Neural progenitor cell (in vitro differentiated cells): ENCODE measurements around the gene MYO1D. TPM values are rescaled to one million over a fixed set of nuclear protein-coding genes. Genes with fewer than 3 reads are reported as not detected.

Source experiments
- DNase-seq: peaks from one replicate; pipeline ENCODE4 v3.0.0-alpha.2; 2016; ENCODE audit warnings: low spot score
- H2AFZ ChIP-seq: fragments of 200-600 bp; sonication (generic); replicated peaks from 2 replicates; pipeline ENCODE4 v1.6.1; 2016; ENCODE audit warnings: antibody characterized with exemption
- H3F3A ChIP-seq: fragments of 200-600 bp; sonication (generic); 2 replicates; pipeline ENCODE4 v1.6.1; 2016; ENCODE audit warnings: antibody characterized with exemption, low read depth
- H3K27ac ChIP-seq: fragments of 200-600 bp; sonication (generic); 2 replicates; pipeline ENCODE4 v1.5.1; 2016; ENCODE audit warnings: mild to moderate bottlenecking
- H3K27me3 ChIP-seq: fragments of 200-600 bp; sonication (generic); 2 replicates; pipeline ENCODE4 v1.6.1; 2016; ENCODE audit warnings: mild to moderate bottlenecking, moderate library complexity
- H3K36me3 ChIP-seq: fragments of 200-600 bp; sonication (generic); 2 replicates; pipeline ENCODE4 v1.5.1; 2016
- H3K4me1 ChIP-seq: fragments of 200-600 bp; sonication (generic); 2 replicates; pipeline ENCODE4 v1.6.1; 2016; ENCODE audit warnings: mixed run types
- H3K4me2 ChIP-seq: fragments of 200-600 bp; sonication (generic); 2 replicates; pipeline ENCODE4 v1.6.1; 2016
- H3K4me3 ChIP-seq: fragments of 200-600 bp; sonication (generic); 2 replicates; pipeline ENCODE4 v1.5.1; 2016
- H3K79me2 ChIP-seq: fragments of 200-600 bp; sonication (generic); 2 replicates; pipeline ENCODE4 v1.6.1; 2016; ENCODE audit warnings: low read depth
- H3K9ac ChIP-seq: fragments of 200-600 bp; sonication (generic); 2 replicates; pipeline ENCODE4 v1.6.1; 2016
- H3K9me3 ChIP-seq: fragments of 200-600 bp; sonication (generic); 2 replicates; pipeline ENCODE4 v1.5.1; 2016; ENCODE audit warnings: low read depth
- H4K20me1 ChIP-seq: fragments of 200-600 bp; sonication (generic); 2 replicates; pipeline ENCODE4 v1.6.1; 2016; ENCODE audit warnings: low read depth
- H3K27ac Mint-ChIP-seq: 3 replicates; pipeline ENCODE4 v1.8.0; 2021; ENCODE audit warnings: mixed read lengths
- H3K27me3 Mint-ChIP-seq: 2 replicates; pipeline ENCODE4 v1.8.0; 2022; ENCODE audit warnings: low read depth, mild to moderate bottlenecking, inconsistent platforms, moderate library complexity, mixed read lengths; ENCODE audit not compliant: insufficient read depth
- H3K36me3 Mint-ChIP-seq: 3 replicates; pipeline ENCODE4 v1.8.0; 2021; ENCODE audit warnings: mixed read lengths
- H3K4me1 Mint-ChIP-seq: 3 replicates; pipeline ENCODE4 v1.8.0; 2021; ENCODE audit warnings: mixed read lengths
- H3K4me3 Mint-ChIP-seq: 3 replicates; pipeline ENCODE4 v1.8.0; 2021; ENCODE audit warnings: mild to moderate bottlenecking, moderate library complexity, mixed read lengths
- H3K9me3 Mint-ChIP-seq: 3 replicates; pipeline ENCODE4 v1.8.0; 2020; ENCODE audit warnings: mixed read lengths
- CTCF ChIP-seq: fragments of 200-600 bp; sonication (generic); IDR thresholded peaks from 2 replicates; pipeline ENCODE4 v1.5.1; 2017; ENCODE audit warnings: antibody characterized with exemption, mild to moderate bottlenecking
- EZH2 ChIP-seq: fragments of 200-600 bp; sonication (generic); IDR thresholded peaks from 2 replicates; pipeline ENCODE4 v1.6.1; 2017; ENCODE audit warnings: antibody characterized with exemption, mild to moderate bottlenecking, moderate library complexity
- EZH2phosphoT487 ChIP-seq: fragments of 200-600 bp; sonication (generic); IDR thresholded peaks from 2 replicates; pipeline ENCODE4 v1.6.1; 2017; ENCODE audit warnings: antibody characterized with exemption
- total RNA-seq: library from RNA; depleted of rRNA; stranded (reverse); fragments of >200 nt; gene quantifications from 2 replicates; pipeline ENCODE4 v1.2.3, GENCODE V29; 2015; ENCODE audit warnings: low replicate concordance

Gene MYO1D
- total RNA-seq, 1 donor from 2014 or later, result 6.2 TPM

- H3K4me1 ChIP-seq, result peaks cover 4% of the 10 kb centered on the region
- peaks cover 5% of the 10 kb centered on the region for H3K27me3 Mint-ChIP-seq
- H3K9me3 Mint-ChIP-seq, result no peaks in the 10 kb centered on the region
- no peaks in the 10 kb centered on the region for H3K9me3 ChIP-seq
- H3K27ac Mint-ChIP-seq, result no peak overlapping the region
- H3F3A ChIP-seq, result peaks cover 7% of the 10 kb centered on the region
- no peak overlapping the region for H3K4me2 ChIP-seq
- peaks cover 6% of the 10 kb centered on the region for H3K79me2 ChIP-seq
- H2AFZ ChIP-seq, result no peak overlapping the region
- peaks cover 9% of the 10 kb centered on the region for H4K20me1 ChIP-seq
- no peak overlapping the region for H3K27ac ChIP-seq
- no peak for DNase-seq
- H3K4me3 Mint-ChIP-seq, result no peak overlapping the region
- H3K36me3 ChIP-seq, result no peaks in the 10 kb centered on the region
- H3K36me3 Mint-ChIP-seq, result no peaks in the 10 kb centered on the region
- peaks cover 8% of the 10 kb centered on the region for H3K4me1 Mint-ChIP-seq
- no peak overlapping the region for H3K4me3 ChIP-seq
- H3K9ac ChIP-seq, result no peak overlapping the region
- H3K27me3 ChIP-seq, result peaks cover 35% of the 10 kb centered on the region
- no peak for TF ChIP-seq EZH2
- no peak for TF ChIP-seq CTCF
- TF ChIP-seq EZH2phosphoT487, result no peak
Measured at GRCh38 chr17:32879134-32879533, 2.2 kb upstream of the MYO1D start.

- Histone ChIP-seq H3K4me1 (peaks cover 4% of the 10 kb centered on the region), H4K20me1 (peaks cover 9% of the 10 kb centered on the region), H2AFZ (no peak overlapping the region), H3K4me2 (no peak overlapping the region), H3K4me3 (no peak overlapping the region), H3K9ac (no peak overlapping the region), H3K36me3 (no peaks in the 10 kb centered on the region), H3K79me2 (peaks cover 6% of the 10 kb centered on the region), H3K9me3 (no peaks in the 10 kb centered on the region), H3K27ac (no peak overlapping the region), H3F3A (peaks cover 7% of the 10 kb centered on the region), H3K27me3 (peaks cover 35% of the 10 kb centered on the region)
- Mint-ChIP-seq H3K27me3 (peaks cover 5% of the 10 kb centered on the region), H3K9me3 (no peaks in the 10 kb centered on the region), H3K4me1 (peaks cover 8% of the 10 kb centered on the region), H3K27ac (no peak overlapping the region), H3K4me3 (no peak overlapping the region), H3K36me3 (no peaks in the 10 kb centered on the region)
- DNase-seq, result no peak
- TF ChIP-seq EZH2phosphoT487 (no peak), EZH2 (no peak)
Measured at GRCh38 chr17:32878211-32878610, 1.3 kb upstream of the MYO1D start.

GRCh38 chr17:32877164-32877764, 340 bp upstream of the MYO1D start:
- peak overlapping the region; percentile 72 for H3K4me2 ChIP-seq
- H3K4me3 ChIP-seq, result peak overlapping the region; percentile 78
- H3K36me3 Mint-ChIP-seq, result no peaks in the 10 kb centered on the region
- H3K27ac Mint-ChIP-seq, result peak overlapping the region; percentile 65
- peaks cover 8% of the 10 kb centered on the region for H3K4me1 Mint-ChIP-seq
- TF ChIP-seq EZH2 (no peak), EZH2phosphoT487 (no peak), CTCF (peak; percentile 70)
- peaks cover 35% of the 10 kb centered on the region for H3K27me3 ChIP-seq
- H4K20me1 ChIP-seq, result peaks cover 9% of the 10 kb centered on the region
- no peak overlapping the region for H3K27ac ChIP-seq
- DNase-seq, result peak; percentile 97
- no peaks in the 10 kb centered on the region for H3K36me3 ChIP-seq
- peaks cover 6% of the 10 kb centered on the region for H3K79me2 ChIP-seq
- H2AFZ ChIP-seq, result peak overlapping the region; percentile 79
- H3K9ac ChIP-seq, result no peak overlapping the region
- H3K9me3 Mint-ChIP-seq, result no peaks in the 10 kb centered on the region
- H3F3A ChIP-seq, result peaks cover 7% of the 10 kb centered on the region
- peaks cover 5% of the 10 kb centered on the region for H3K27me3 Mint-ChIP-seq
- peaks cover 4% of the 10 kb centered on the region for H3K4me1 ChIP-seq
- H3K9me3 ChIP-seq, result no peaks in the 10 kb centered on the region
- peak overlapping the region; percentile 87 for H3K4me3 Mint-ChIP-seq

- peaks cover 7% of the 10 kb centered on the region for H3F3A ChIP-seq
- Mint-ChIP-seq H3K27me3 (peaks cover 5% of the 10 kb centered on the region), H3K4me3 (peak overlapping the region; percentile 88), H3K9me3 (no peaks in the 10 kb centered on the region), H3K4me1 (peaks cover 8% of the 10 kb centered on the region), H3K27ac (no peak overlapping the region), H3K36me3 (no peaks in the 10 kb centered on the region)
- H3K4me2 ChIP-seq, result peak overlapping the region; percentile 88
- H3K27ac ChIP-seq, result no peak overlapping the region
- no peak for TF ChIP-seq EZH2phosphoT487
- no peak for TF ChIP-seq CTCF
- TF ChIP-seq EZH2, result no peak
- H4K20me1 ChIP-seq, result peaks cover 9% of the 10 kb centered on the region
- peaks cover 35% of the 10 kb centered on the region for H3K27me3 ChIP-seq
- peak overlapping the region; percentile 79 for H2AFZ ChIP-seq
- H3K9ac ChIP-seq, result no peak overlapping the region
- H3K36me3 ChIP-seq, result no peaks in the 10 kb centered on the region
- peaks cover 6% of the 10 kb centered on the region for H3K79me2 ChIP-seq
- H3K4me3 ChIP-seq, result peak overlapping the region; percentile 78
- no peak for DNase-seq
- H3K9me3 ChIP-seq, result no peaks in the 10 kb centered on the region
- peaks cover 4% of the 10 kb centered on the region for H3K4me1 ChIP-seq
Measured at GRCh38 chr17:32875923-32876416, 954 bp downstream of the MYO1D start.
